Activated CD4-positive, alpha-beta T cell treated with anti-CD3 and anti-CD28 coated beads for 1 hour (primary cell): Measurements from ENCODE around the gene FRS2.
A peak's percentile ranks its signal among the peaks of the same experiment; 100 is the strongest.

Experiments
- DNase-seq: peaks from one replicate; pipeline ENCODE4 v3.0.0-alpha.2; 2020

The FRS2 gene

GRCh38 chr12:69534389-69534822 lies 64.2 kb downstream of the FRS2 start:
- DNase-seq, result no peak

GRCh38 chr12:69540987-69541386 lies 70.8 kb downstream of the FRS2 start:
- DNase-seq, result no peak

- DNase-seq, result no peak
These were observed 73.9 kb downstream of the FRS2 start for GRCh38 chr12:69544087-69544486.

- no peak for DNase-seq
These were observed 74.9 kb downstream of the FRS2 start for GRCh38 chr12:69545081-69545480.

- no peak for DNase-seq
These were observed 76.7 kb downstream of the FRS2 start for GRCh38 chr12:69546693-69547438.

- no peak for DNase-seq
These were observed 78.5 kb downstream of the FRS2 start for GRCh38 chr12:69548687-69549086.

- DNase-seq, result no peak
These were observed 80.6 kb downstream of the FRS2 start for GRCh38 chr12:69550569-69551350.

- no peak for DNase-seq
These were observed 83.5 kb downstream of the FRS2 start for GRCh38 chr12:69553628-69554248.

GRCh38 chr12:69555461-69555860 lies 85.3 kb downstream of the FRS2 start:
- no peak for DNase-seq

GRCh38 chr12:69556383-69556782 lies 86.2 kb downstream of the FRS2 start:
- DNase-seq, result no peak

GRCh38 chr12:69563166-69563762 lies 93.1 kb downstream of the FRS2 start:
- DNase-seq, result no peak

GRCh38 chr12:69566603-69567002 lies 96.4 kb downstream of the FRS2 start:
- DNase-seq, result no peak

- DNase-seq, result no peak
These were observed 99.0 kb downstream of the FRS2 start for GRCh38 chr12:69569236-69569635.

GRCh38 chr12:69570000-69570516 lies 99.9 kb downstream of the FRS2 start:
- DNase-seq, result no peak

- peak; percentile 14 for DNase-seq
These were observed 100.6 kb downstream of the FRS2 start for GRCh38 chr12:69570545-69571399.

GRCh38 chr12:69575346-69575745 lies 105.2 kb downstream of the FRS2 start:
- DNase-seq, result no peak

- no peak for DNase-seq
These were observed 108.1 kb downstream of the FRS2 start for GRCh38 chr12:69578283-69578682.

GRCh38 chr12:69579029-69579428 lies 108.8 kb downstream of the FRS2 start:
- no peak for DNase-seq

GRCh38 chr12:69580074-69580473 lies 109.9 kb downstream of the FRS2 start:
- no peak for DNase-seq

GRCh38 chr12:69583203-69583602 lies 113.0 kb downstream of the FRS2 start:
- DNase-seq, result no peak

GRCh38 chr12:69585189-69586062 lies 115.2 kb downstream of the FRS2 start, which contains the start of gene CCT2:
CCT2 (plus strand) TSS chr12:69585459; CDS start chr12:69585522, 63 bp downstream.
- DNase-seq, result peak; percentile 95
